Keratinocyte (primary cell): ENCODE results near the gene SRCIN1.

Experiments
- CTCF ChIP-seq, 3 experiments: IDR thresholded peaks in 1 of 3; conservative IDR thresholded peaks in 1 of 3; optimal IDR thresholded peaks in 1 of 3; 2 replicates in 2 of 3; 3 replicates in 1 of 3; pipeline versions ENCODE3 to v1.5.1; 2011; ENCODE audit warnings: low read length in 3 of 3, mild to moderate bottlenecking in 3 of 3, moderate library complexity in 2 of 3, control low read depth in 1 of 3, inconsistent platforms in 1 of 3; ENCODE audit not compliant: insufficient read depth in 2 of 3; ENCODE audit errors: extremely low read depth in 1 of 3
- EZH2 ChIP-seq: IDR thresholded peaks from one replicate; pipeline ENCODE4 v1.6.1; 2012; ENCODE audit warnings: inconsistent platforms, mild to moderate bottlenecking, low read length, moderate library complexity

DNA sequence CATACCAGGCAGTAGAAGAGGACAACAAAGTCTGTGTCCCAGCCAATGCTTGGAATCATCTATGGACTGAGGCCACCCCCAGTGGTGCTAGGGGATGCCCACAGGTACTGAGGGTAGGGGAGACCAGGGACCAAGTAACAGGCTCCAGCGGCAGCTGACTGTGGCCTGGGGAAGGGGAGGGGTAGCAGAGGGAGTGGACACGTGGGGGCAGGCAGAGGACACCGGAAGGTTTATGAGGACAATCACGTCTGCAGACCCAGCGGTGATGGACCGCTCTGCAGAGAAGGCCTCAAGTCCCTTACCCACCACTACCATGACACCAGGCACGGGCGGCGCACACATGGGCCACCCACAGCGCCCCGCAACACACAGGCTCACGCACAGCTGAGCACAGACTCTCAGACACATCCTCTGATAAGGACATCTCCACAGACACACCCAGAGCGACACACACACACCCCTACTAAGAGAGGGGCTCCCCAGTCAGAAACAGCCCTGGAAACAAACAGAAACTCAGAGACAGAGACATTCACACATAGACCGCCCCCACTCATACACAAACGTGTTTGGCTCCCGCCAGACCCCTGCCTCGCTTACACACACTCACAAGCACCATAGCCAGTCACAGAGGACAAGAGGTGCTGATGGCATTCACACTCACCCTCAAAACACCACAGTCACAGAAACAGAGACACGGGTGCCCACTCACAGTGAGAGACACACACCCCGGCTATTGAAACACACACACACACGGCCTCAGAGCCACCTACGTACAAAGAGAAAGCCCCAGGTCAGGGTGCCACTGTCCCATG lies 35.8 kb downstream of the SRCIN1 start:
- TF ChIP-seq EZH2 (no peak), CTCF (optimal IDR thresholded peaks at IDR 0.05 in 1 of 3, IDR thresholded peaks at IDR 0.05 in 1 of 3, conservative IDR thresholded peaks at IDR 0.05 in 1 of 3; ENCODE audit: extremely low read depth in 1 of 3, insufficient read depth in 2 of 3, low read length in 3 of 3) (no peak)
